Small intestine (tissue), 7 donors: ENCODE results near the gene PLXNC1. TPM values are rescaled to one million over a fixed set of nuclear protein-coding genes. Genes with fewer than 3 reads are reported as not detected.

Experiments
- DNase-seq, 2 donors: peaks; one replicate each; pipeline versions ENCODE4 v3.0.0 to v3.0.0-alpha.2; 2013
- FAIRE-seq: peaks from 2 replicates; lab custom pipeline; 2012; peaks lifted over from hg19 to GRCh38; lab: Jason Lieb, UNC
- H3K27ac ChIP-seq, 3 donors: one replicate each; pipeline ENCODE4 v1.5.1; 2013; ENCODE audit warnings: low read length in 2 of 3, mild to moderate bottlenecking in 2 of 3, control low read depth in 1 of 3, inconsistent platforms in 1 of 3, low read depth in 1 of 3, moderate library complexity in 1 of 3
- H3K27me3 ChIP-seq, 3 donors: one replicate each; pipeline ENCODE4 v1.6.1; 2013; ENCODE audit warnings: low read length in 3 of 3, inconsistent platforms in 1 of 3; ENCODE audit not compliant: control insufficient read depth in 3 of 3, insufficient read depth in 3 of 3
- H3K36me3 ChIP-seq, 3 donors: one replicate each; pipeline ENCODE4 v1.6.1; 2013; ENCODE audit warnings: low read length in 3 of 3, inconsistent platforms in 1 of 3, low read depth in 1 of 3, mild to moderate bottlenecking in 1 of 3, moderate library complexity in 1 of 3; ENCODE audit not compliant: control insufficient read depth in 3 of 3, insufficient read depth in 2 of 3
- H3K4me1 ChIP-seq, 3 donors: one replicate each; pipeline ENCODE4 v1.6.1; 2013; ENCODE audit warnings: low read length in 2 of 3, inconsistent platforms in 1 of 3, low read depth in 1 of 3, mild to moderate bottlenecking in 1 of 3, moderate library complexity in 1 of 3; ENCODE audit not compliant: control insufficient read depth in 3 of 3, insufficient read depth in 2 of 3
- H3K4me3 ChIP-seq, 3 donors: one replicate each; pipeline ENCODE4 v1.5.1; 2013; ENCODE audit warnings: low read length in 3 of 3, control low read depth in 1 of 3, inconsistent platforms in 1 of 3, low read depth in 1 of 3, mild to moderate bottlenecking in 1 of 3, moderate library complexity in 1 of 3
- H3K9me3 ChIP-seq, 2 donors: one replicate each; pipeline ENCODE4 v1.6.1; 2013; ENCODE audit warnings: low read depth in 1 of 2, low read length in 1 of 2; ENCODE audit not compliant: control insufficient read depth in 2 of 2, insufficient read depth in 1 of 2
- WGBS, 3 donors: extraction: QIAGEN DNeasy Blood & Tissue Kit; methylation state at CpG; one replicate each; pipeline ENCODE4 v1.1.7; 2013; 5-methylcytosine and 5-hydroxymethylcytosine counted together
- polyA plus RNA-seq, 4 donors: library from polyadenylated mRNA; stranded (reverse) in 3 of 4; unstranded in 1 of 4; fragments of 200-250 nt in 3 of 4; fragments of 120-200 nt in 1 of 4; gene quantifications; one replicate each; pipeline versions ENCODE4 v1.2.1 to v1.2.3, GENCODE V29; 2013
- donor health status: healthy with polysubstance abuse.
- donor health status: control.
- donor health status: control.
- donor health status: Bipolar disorder and iron deficiency.
- donor health status: healthy.

PLXNC1 gene
- polyA plus RNA-seq, 4 donors = 0.22 to 20.5 (median 1.2) TPM

DNA sequence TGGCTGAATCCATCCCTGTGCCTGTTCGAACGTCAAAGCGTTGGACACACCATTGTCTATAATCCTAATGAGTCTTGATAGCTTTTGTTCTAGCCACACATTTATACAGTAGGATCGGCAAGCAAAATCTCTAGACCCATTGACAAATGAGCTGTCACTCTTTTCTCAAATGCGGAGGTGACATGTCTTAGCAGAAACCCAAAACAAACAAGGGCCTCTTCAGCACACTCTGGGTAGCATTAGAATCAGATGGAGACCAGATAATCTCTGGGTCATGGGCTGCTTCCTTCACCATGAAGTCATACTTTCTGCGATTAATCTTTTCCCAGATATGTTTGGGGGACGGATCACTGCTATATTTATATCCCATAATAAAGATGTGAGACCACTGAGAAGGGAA lies 100.2 kb downstream of the PLXNC1 start:
- 90 to 91% (median 90%) methylated on average over 7 of the region's 7 CpGs for WGBS, 3 donors
- DNase-seq (no peak), FAIRE-seq (no peak)
- Histone ChIP-seq H3K4me1 (peaks cover 0 to 13% (median 4%) of the 10 kb centered on the region in 3 donors), H3K36me3 (peaks cover 0 to 36% (median 0%) of the 10 kb centered on the region in 3 donors), H3K9me3 (no peaks in the 10 kb centered on the region), H3K27ac (no peak overlapping the region), H3K4me3 (no peak overlapping the region), H3K27me3 (no peaks in the 10 kb centered on the region)

DNA sequence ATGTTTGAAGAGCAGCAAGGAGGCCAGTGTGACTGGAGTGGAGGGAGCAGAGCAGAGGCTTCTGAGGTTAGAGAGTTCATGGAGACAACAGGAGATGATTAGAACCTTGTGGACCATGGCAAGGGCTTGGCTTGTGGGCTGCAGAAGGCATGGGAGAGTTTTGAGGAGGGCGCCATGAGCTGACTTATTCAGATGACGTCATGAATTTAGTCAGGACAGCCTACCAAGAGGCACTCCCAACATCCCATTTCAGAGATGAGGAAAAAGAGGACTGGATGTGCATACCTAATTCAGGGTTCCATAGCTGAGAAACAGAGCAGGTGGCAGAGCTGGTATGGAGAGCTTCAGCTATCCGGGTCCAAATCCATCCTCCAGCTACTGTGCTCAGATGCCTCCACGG lies 101.8 kb downstream of the PLXNC1 start:
- H3K4me3 ChIP-seq = no peak overlapping the region
- DNase-seq = no peak
- no peak overlapping the region for H3K27ac ChIP-seq
- FAIRE-seq = no peak
- peaks cover 0 to 10% (median 0%) of the 10 kb centered on the region in 3 donors for H3K4me1 ChIP-seq
- peaks cover 0 to 35% (median 3%) of the 10 kb centered on the region in 3 donors for H3K36me3 ChIP-seq
- WGBS, 3 donors = 88 to 96% (median 93%) methylated on average over 4 of the region's 4 CpGs
- H3K27me3 ChIP-seq = no peaks in the 10 kb centered on the region
- no peaks in the 10 kb centered on the region for H3K9me3 ChIP-seq

DNA sequence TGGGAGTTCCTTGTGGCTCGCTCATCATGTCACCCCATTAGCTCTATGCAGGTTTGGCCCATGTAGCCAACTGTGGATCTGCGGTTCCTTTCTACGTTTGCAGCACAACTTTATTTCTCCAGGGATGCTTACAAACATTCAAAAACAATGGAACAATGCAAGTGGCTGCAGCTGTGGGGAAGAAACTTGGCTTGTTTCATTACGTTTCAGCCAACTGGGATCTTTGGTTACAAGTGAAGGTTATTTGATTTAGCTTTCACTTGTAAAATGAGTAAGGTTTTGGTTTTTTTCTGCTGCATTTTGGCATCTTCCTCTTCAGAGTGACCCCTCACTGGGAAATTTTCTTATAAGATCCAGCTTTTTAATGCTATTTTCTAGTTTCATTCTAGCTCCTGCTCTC lies 105.9 kb downstream of the PLXNC1 start:
- no peaks in the 10 kb centered on the region for H3K27me3 ChIP-seq
- H3K36me3 ChIP-seq = peaks cover 0 to 27% (median 3%) of the 10 kb centered on the region in 3 donors
- FAIRE-seq (no peak), DNase-seq (no peak)
- no peaks in the 10 kb centered on the region for H3K4me1 ChIP-seq
- no peak overlapping the region for H3K4me3 ChIP-seq
- no peak overlapping the region for H3K27ac ChIP-seq
- no peaks in the 10 kb centered on the region for H3K9me3 ChIP-seq
- WGBS, 3 donors = 73 to 91% (median 83%) methylated on average over 4 of the region's 4 CpGs

DNA sequence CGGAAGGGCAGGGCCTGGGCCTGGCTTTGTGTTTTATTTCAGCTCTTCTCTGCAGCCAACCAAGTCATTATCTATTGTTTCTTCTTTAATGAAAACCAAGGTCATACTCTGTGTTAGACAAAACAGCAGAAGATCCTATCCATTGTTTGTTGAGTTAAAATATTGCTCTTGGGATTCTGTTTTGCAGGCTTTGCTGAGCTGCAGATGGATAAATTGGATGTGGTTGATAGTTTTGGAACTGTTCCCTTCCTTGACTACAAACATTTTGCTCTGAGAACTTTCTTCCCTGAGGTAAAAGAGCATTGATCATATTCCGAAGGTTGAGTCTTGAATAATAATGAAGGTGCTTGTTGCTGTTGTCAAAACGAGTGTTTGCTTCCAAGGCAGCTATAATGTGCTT lies 106.6 kb downstream of the PLXNC1 start:
- no peak overlapping the region for H3K4me3 ChIP-seq
- H3K27ac ChIP-seq = no peak overlapping the region
- H3K27me3 ChIP-seq = no peaks in the 10 kb centered on the region
- H3K4me1 ChIP-seq = no peaks in the 10 kb centered on the region
- 81 to 86% (median 85%) methylated on average over 3 of the region's 3 CpGs for WGBS, 3 donors
- DNase-seq = no peak
- H3K9me3 ChIP-seq = no peaks in the 10 kb centered on the region
- no peak for FAIRE-seq
- peaks cover 0 to 25% (median 3%) of the 10 kb centered on the region in 3 donors for H3K36me3 ChIP-seq

DNA sequence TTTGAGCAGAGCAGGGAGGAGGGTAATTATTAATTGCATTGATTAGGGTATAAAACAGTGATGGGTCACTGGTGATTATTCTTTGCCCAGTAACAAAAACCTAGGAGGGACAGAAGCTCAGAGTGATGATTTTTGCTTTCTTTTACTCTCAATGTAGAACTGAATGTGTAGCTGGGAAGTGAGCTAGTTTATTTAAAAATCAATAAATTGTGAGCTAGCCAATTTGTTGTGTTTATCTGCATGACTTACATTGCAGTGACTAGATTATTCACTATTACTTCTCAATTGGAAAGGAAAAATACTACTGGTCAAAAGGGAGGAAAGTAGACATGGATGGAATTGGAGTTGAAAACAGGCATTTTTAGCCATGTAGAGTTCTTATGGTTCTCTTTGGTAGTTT lies 107.1 kb downstream of the PLXNC1 start:
- Histone ChIP-seq H3K4me3 (no peak overlapping the region), H3K27ac (no peak overlapping the region), H3K4me1 (no peaks in the 10 kb centered on the region), H3K9me3 (no peaks in the 10 kb centered on the region), H3K36me3 (peaks cover 0 to 28% (median 3%) of the 10 kb centered on the region in 3 donors), H3K27me3 (no peaks in the 10 kb centered on the region)
- FAIRE-seq = no peak
- no peak for DNase-seq

DNA sequence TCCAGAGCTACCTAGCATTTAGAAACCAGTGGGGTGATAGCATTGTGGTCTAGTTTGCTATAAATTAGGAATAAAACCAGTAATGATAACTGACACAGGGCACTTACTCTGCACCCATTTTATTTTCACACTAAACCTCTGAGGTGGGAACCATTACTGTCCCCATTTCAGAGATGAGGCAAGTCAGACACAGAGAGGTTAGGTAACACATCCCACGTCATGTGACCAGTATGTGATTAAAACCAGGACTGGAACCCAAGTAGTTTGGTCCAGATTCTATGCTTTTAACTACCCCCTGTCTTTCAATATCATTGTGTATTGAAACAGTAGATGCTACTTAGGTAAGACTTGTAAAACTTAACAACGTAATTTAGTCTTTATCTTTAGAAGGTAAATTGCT lies 110.2 kb downstream of the PLXNC1 start:
- H3K36me3 ChIP-seq = peaks cover 0 to 31% (median 3%) of the 10 kb centered on the region in 3 donors
- DNase-seq = no peak
- WGBS, 3 donors = 49 to 70% (median 55%) methylated on average over 2 of the region's 2 CpGs
- FAIRE-seq = no peak
- no peaks in the 10 kb centered on the region for H3K9me3 ChIP-seq
- no peak overlapping the region for H3K27ac ChIP-seq
- no peak overlapping the region for H3K4me3 ChIP-seq
- peaks cover 0 to 9% (median 6%) of the 10 kb centered on the region in 3 donors for H3K4me1 ChIP-seq
- H3K27me3 ChIP-seq = no peaks in the 10 kb centered on the region

DNA sequence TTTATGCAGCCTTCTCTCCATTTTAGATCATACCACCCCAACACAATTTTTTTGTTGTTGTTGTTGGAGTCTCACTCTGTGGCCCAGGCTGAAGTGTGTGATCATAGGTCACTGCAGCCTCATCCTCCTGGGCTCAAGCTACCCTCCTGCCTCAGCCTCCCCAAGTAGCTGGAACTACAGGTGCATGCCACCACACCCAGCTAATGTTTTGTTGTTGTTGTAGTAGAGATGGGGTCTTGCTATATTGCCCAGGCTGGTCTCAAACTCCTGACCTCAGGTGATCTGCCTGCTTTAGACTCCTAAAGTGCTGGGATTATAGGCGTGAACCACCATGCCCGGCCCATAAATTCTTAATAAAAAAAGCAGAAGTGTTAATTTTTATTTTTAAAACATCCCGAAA lies 111.6 kb downstream of the PLXNC1 start:
- no peaks in the 10 kb centered on the region for H3K27me3 ChIP-seq
- H3K27ac ChIP-seq = no peak overlapping the region
- 93 to 100% (median 96%) methylated on average over 3 of the region's 3 CpGs for whole genome bisulfite sequencing, 3 donors
- H3K4me3 ChIP-seq = no peak overlapping the region
- no peaks in the 10 kb centered on the region for H3K9me3 ChIP-seq
- FAIRE-seq (no peak), DNase-seq (no peak)
- peaks cover 0 to 9% (median 9%) of the 10 kb centered on the region in 3 donors for H3K4me1 ChIP-seq
- H3K36me3 ChIP-seq = peaks cover 0 to 33% (median under 1%) of the 10 kb centered on the region in 3 donors

DNA sequence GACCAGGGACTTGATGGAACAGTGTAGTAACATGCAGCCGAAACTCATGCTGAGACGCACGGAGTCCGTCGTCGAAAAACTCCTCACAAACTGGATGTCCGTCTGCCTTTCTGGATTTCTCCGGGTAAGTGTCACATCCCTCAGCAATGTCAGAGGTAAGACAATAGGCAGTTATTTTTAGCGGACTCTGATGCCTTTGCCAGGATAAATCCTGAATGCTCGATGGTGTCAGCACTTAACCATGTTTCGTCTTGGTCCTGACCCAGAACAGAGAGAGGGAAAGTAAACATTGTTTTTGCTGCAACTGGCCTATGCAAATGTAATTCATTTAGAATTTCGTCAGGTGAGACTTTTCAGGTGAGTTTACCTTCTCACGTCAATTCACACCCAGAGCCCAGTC lies 112.3 kb downstream of the PLXNC1 start:
- no peak overlapping the region for H3K4me3 ChIP-seq
- no peak for DNase-seq
- no peaks in the 10 kb centered on the region for H3K27me3 ChIP-seq
- no peak for FAIRE-seq
- H3K27ac ChIP-seq = no peak overlapping the region
- 89 to 94% (median 93%) methylated on average over 13 of the region's 13 CpGs for WGBS, 3 donors
- peaks cover 0 to 9% (median 9%) of the 10 kb centered on the region in 3 donors for H3K4me1 ChIP-seq
- peaks cover 0 to 33% (median 0%) of the 10 kb centered on the region in 3 donors for H3K36me3 ChIP-seq
- H3K9me3 ChIP-seq = no peaks in the 10 kb centered on the region

DNA sequence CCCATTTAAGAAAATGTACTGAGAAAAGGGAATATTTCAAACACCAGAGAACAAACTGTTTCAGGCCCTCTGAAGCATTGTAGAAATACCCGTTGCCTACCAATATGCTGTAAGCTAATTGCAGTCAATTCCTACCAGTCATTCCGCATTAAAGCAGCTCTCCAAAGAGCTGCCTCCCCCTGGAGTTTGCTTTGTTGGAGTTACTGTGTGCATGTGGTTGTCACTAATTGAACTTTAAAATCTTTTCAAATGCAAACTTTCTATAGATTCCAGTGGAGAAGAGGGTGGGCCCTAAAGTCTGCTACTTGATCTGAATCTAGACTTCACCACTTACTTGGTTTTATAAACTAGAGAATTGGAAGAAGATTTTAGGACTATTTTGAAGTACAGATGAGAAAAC lies 112.7 kb downstream of the PLXNC1 start:
- 66 to 85% (median 85%) methylated on average over 2 of the region's 2 CpGs for WGBS, 3 donors
- no peak for DNase-seq
- no peak overlapping the region for H3K4me3 ChIP-seq
- no peaks in the 10 kb centered on the region for H3K27me3 ChIP-seq
- peaks cover 0 to 9% (median 9%) of the 10 kb centered on the region in 3 donors for H3K4me1 ChIP-seq
- no peak for FAIRE-seq
- H3K36me3 ChIP-seq = peaks cover 0 to 36% (median 0%) of the 10 kb centered on the region in 3 donors
- no peak overlapping the region for H3K27ac ChIP-seq
- H3K9me3 ChIP-seq = no peaks in the 10 kb centered on the region
